NOMO-1 treated with DMSO at 0.1 percent for 48 hours (cell line): Measurements from ENCODE around the gene INPP4A.

Experiments
- DNase-seq: peaks from one replicate; lab custom pipeline; 2025; ENCODE audit not compliant: unreplicated experiment; lab: John Stamatoyannopoulos, UW

Gene INPP4A

GRCh38 chr2:98537390-98538126, 92.9 kb downstream of the INPP4A start:
- DNase-seq: no peak

GRCh38 chr2:98538280-98539041, 93.8 kb downstream of the INPP4A start:
- DNase-seq: no peak

GRCh38 chr2:98539056-98539735, 94.5 kb downstream of the INPP4A start:
- no peak for DNase-seq

- no peak for DNase-seq
Observed at GRCh38 chr2:98540536-98540935, 95.9 kb downstream of the INPP4A start.

- DNase-seq: no peak
Observed at GRCh38 chr2:98541489-98541888, 96.8 kb downstream of the INPP4A start.

GRCh38 chr2:98541906-98542305, 97.2 kb downstream of the INPP4A start:
- DNase-seq: no peak

- DNase-seq: no peak
Observed at GRCh38 chr2:98543214-98543613, 98.6 kb downstream of the INPP4A start.

GRCh38 chr2:98543842-98544241, 99.2 kb downstream of the INPP4A start:
- no peak for DNase-seq

- no peak for DNase-seq
Observed at GRCh38 chr2:98545591-98545990, 100.9 kb downstream of the INPP4A start.

GRCh38 chr2:98546186-98546585, 101.5 kb downstream of the INPP4A start:
- DNase-seq: no peak

- peak; percentile 0 for DNase-seq
Observed at GRCh38 chr2:98547092-98547790, 102.6 kb downstream of the INPP4A start.

- no peak for DNase-seq
Observed at GRCh38 chr2:98548920-98549818, 104.5 kb downstream of the INPP4A start.

- no peak for DNase-seq
Observed at GRCh38 chr2:98550165-98550564, 105.5 kb downstream of the INPP4A start.

- DNase-seq: no peak
Observed at GRCh38 chr2:98551316-98551715, 106.7 kb downstream of the INPP4A start.

- DNase-seq: no peak
Observed at GRCh38 chr2:98552499-98553179, 108.0 kb downstream of the INPP4A start.

- DNase-seq: no peak
Observed at GRCh38 chr2:98554116-98554861, 109.6 kb downstream of the INPP4A start.

- no peak for DNase-seq
Observed at GRCh38 chr2:98555696-98556095, 111.0 kb downstream of the INPP4A start.

GRCh38 chr2:98556344-98557033, 111.8 kb downstream of the INPP4A start:
- peak; percentile 81 for DNase-seq
